Calu3 (cell line): ENCODE results near the gene MRPL39. TPM values are rescaled to one million over a fixed set of nuclear protein-coding genes. Genes with fewer than 3 reads are reported as not detected.

ENCODE experiments used
- BruUV-seq: library from RNA; stranded (reverse); fragments of 400-500 nt; replicated peaks from 2 replicates; lab custom pipeline; 2021; lab: Mats Ljungman, UMichigan
- CTCF ChIA-PET: fragments of 300-600 bp; sonication (Branson Sonifier 250); formaldehyde crosslinking; loops from one replicate; lab custom pipeline; 2022; ENCODE audit warnings: antibody characterized with exemption; lab: Charles Lee
- DNase-seq: peaks from one replicate; pipeline ENCODE4 v3.0.0; 2022
- H3K27ac Mint-ChIP-seq: one replicate; pipeline ENCODE4 v1.8.0; 2022; ENCODE audit warnings: mixed read lengths; ENCODE audit not compliant: unreplicated experiment
- H3K27me3 Mint-ChIP-seq: one replicate; pipeline ENCODE4 v1.8.0; 2022; ENCODE audit warnings: mixed read lengths; ENCODE audit not compliant: unreplicated experiment
- H3K36me3 Mint-ChIP-seq: one replicate; pipeline ENCODE4 v1.8.0; 2022; ENCODE audit warnings: mild to moderate bottlenecking, moderate library complexity, mixed read lengths; ENCODE audit not compliant: insufficient read depth, unreplicated experiment
- H3K4me1 Mint-ChIP-seq: one replicate; pipeline ENCODE4 v1.8.0; 2022; ENCODE audit warnings: mild to moderate bottlenecking, low read depth, mixed read lengths; ENCODE audit not compliant: unreplicated experiment
- H3K4me3 Mint-ChIP-seq: one replicate; pipeline ENCODE4 v1.8.0; 2022; ENCODE audit warnings: mild to moderate bottlenecking, low read depth, moderate library complexity, mixed read lengths; ENCODE audit not compliant: unreplicated experiment
- H3K9me3 Mint-ChIP-seq: one replicate; pipeline ENCODE4 v1.8.0; 2022; ENCODE audit warnings: low read depth, mixed read lengths; ENCODE audit not compliant: unreplicated experiment
- intact Hi-C: fragments of 100-400 bp; cut with micrococcal nuclease; formaldehyde crosslinking; loops from one replicate; pipeline ENCODE4 v1.10.0; 2022; ENCODE audit not compliant: unreplicated experiment
- total RNA-seq: library from RNA; stranded (reverse); gene quantifications from 2 replicates; pipeline ENCODE4 v1.2.3, GENCODE V29; 2022
- TF ChIP-seq, protein P1 (sequence below): fragments of 200-600 bp; IDR thresholded peaks from one replicate; pipeline ENCODE4 v1.8.0; 2022; ENCODE audit warnings: antibody characterized with exemption; ENCODE audit not compliant: unreplicated experiment

Gene MRPL39
- total RNA-seq, 1 experiment from 2014 or later: 20.0 TPM

DNA sequence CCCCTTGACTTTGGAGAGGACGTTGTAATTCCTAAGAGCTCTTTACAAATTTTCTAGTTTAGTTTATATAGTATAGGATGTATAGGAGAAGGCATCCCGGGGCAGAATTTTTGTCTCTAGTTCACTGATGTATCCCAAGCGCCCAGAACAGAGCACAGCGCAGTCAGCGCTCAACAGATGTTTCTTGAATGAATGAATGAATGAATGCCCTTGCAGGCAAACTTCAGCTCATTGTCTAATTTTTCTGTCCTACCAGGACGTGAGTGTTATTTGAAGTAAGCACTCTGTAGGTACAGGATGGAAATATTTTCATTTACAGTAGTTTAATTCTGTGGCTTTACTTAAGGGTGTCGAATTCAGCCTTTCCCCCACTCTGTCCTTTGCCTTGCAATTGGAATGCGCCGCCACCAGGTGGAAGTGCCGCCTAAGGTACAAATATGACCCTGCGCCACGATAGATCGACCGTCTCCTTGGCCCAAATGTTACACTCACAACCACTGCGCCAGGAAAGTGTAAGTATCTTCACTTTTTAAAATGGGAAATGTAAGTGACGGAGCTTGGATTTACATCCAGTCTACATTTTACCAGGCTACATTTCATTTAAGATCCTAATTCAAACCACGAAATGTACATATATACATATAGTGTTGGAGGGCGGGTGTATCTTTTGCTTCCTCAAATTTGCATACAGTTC lies 910 bp upstream of the MRPL39 start:
- no TSS peak for BruUV-seq
- intact Hi-C loops: loop anchor here (1.0 to 10.0 kb wide), 3 partner anchors 100 to 257 kb away; no protein-coding TSS in a partner anchor
- TF ChIP-seq, protein P1, sequence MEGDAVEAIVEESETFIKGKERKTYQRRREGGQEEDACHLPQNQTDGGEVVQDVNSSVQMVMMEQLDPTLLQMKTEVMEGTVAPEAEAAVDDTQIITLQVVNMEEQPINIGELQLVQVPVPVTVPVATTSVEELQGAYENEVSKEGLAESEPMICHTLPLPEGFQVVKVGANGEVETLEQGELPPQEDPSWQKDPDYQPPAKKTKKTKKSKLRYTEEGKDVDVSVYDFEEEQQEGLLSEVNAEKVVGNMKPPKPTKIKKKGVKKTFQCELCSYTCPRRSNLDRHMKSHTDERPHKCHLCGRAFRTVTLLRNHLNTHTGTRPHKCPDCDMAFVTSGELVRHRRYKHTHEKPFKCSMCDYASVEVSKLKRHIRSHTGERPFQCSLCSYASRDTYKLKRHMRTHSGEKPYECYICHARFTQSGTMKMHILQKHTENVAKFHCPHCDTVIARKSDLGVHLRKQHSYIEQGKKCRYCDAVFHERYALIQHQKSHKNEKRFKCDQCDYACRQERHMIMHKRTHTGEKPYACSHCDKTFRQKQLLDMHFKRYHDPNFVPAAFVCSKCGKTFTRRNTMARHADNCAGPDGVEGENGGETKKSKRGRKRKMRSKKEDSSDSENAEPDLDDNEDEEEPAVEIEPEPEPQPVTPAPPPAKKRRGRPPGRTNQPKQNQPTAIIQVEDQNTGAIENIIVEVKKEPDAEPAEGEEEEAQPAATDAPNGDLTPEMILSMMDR: peak; percentile 78
- no peaks in the 10 kb centered on the region for H3K9me3 Mint-ChIP-seq
- H3K36me3 Mint-ChIP-seq: peaks cover 21% of the 10 kb centered on the region
- CTCF ChIA-PET: no interaction called here
- no peak overlapping the region for H3K27ac Mint-ChIP-seq
- DNase-seq: peak; percentile 67
- peak overlapping the region; percentile 83 for H3K4me3 Mint-ChIP-seq
- H3K27me3 Mint-ChIP-seq: no peaks in the 10 kb centered on the region
- no peaks in the 10 kb centered on the region for H3K4me1 Mint-ChIP-seq

DNA sequence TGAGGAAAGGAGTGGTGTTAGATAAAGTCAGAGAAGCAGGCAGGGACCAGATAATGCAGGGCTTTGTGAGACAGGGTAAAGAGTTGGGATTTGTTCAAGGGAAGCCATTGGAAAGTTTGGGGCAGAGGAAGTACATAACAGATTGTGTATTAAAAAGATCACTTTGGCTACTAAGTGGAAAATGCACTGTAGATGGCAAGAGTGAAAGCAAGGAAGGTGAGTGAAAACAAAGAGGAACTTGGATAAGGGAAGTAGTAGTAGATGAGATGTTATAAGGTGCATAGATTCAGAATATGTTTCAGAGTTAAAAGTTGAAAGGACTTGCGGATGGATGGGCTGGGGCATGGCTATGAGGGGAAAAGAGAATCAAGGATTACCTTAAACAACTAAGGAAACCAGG lies 17.4 kb downstream of the MRPL39 start:
- intact Hi-C loops: no loop called here
- no peaks in the 10 kb centered on the region for H3K4me1 Mint-ChIP-seq
- no peaks in the 10 kb centered on the region for H3K9me3 Mint-ChIP-seq
- no TSS peak for BruUV-seq
- peaks cover 11% of the 10 kb centered on the region for H3K36me3 Mint-ChIP-seq
- no peak for DNase-seq
- no peaks in the 10 kb centered on the region for H3K27me3 Mint-ChIP-seq
- H3K27ac Mint-ChIP-seq: no peak overlapping the region
- CTCF ChIA-PET: no interaction called here
- TF ChIP-seq, protein P1: no peak
- H3K4me3 Mint-ChIP-seq: no peak overlapping the region

DNA sequence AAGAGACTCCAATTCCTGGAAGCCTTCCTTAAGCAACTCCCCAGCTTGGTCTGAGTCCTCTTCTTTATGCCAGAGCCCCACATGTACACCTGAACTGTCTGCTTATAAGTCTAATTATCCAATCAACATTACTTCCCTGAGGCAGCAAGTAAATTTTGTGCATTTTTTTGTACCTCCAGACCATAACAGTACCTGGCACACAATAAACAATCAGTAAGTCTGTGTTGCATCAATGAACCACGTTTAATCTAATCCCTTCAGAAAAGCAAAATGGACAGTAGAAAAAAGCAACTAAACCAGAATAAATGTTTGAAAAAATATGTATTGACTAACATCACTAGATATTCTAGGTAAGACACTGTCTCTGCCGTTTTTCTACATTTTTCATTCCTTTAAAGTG lies 20.5 kb downstream of the MRPL39 start:
- no peak for DNase-seq
- no peak overlapping the region for H3K4me3 Mint-ChIP-seq
- H3K36me3 Mint-ChIP-seq: peaks cover 11% of the 10 kb centered on the region
- CTCF ChIA-PET: no interaction called here
- intact Hi-C loops: no loop called here
- H3K27me3 Mint-ChIP-seq: no peaks in the 10 kb centered on the region
- TF ChIP-seq, protein P1: no peak
- no TSS peak for BruUV-seq
- no peaks in the 10 kb centered on the region for H3K9me3 Mint-ChIP-seq
- no peaks in the 10 kb centered on the region for H3K4me1 Mint-ChIP-seq
- H3K27ac Mint-ChIP-seq: no peak overlapping the region

DNA sequence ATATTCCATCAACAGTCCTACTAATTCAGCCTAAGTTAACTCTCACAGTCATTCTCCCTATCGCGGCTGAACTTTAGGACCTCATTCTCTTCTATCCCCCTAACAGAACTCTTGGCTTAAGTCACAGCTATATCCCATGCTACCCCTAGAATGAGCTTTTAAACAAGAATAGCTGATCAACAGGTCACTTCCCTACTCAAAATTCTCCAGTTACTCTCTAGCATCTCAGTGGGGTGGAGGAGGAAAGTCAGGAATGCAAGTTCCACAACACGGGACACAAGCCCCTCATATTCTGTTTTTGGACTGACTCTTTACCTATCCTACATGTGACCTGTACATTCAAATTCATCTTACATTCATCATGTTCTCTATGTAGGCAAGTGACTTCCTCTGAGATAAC lies 21.0 kb downstream of the MRPL39 start:
- no peak for DNase-seq
- no peak overlapping the region for H3K4me3 Mint-ChIP-seq
- H3K36me3 Mint-ChIP-seq: peaks cover 11% of the 10 kb centered on the region
- CTCF ChIA-PET: no interaction called here
- H3K27me3 Mint-ChIP-seq: no peaks in the 10 kb centered on the region
- no peaks in the 10 kb centered on the region for H3K4me1 Mint-ChIP-seq
- no TSS peak for BruUV-seq
- intact Hi-C loops: no loop called here
- no peaks in the 10 kb centered on the region for H3K9me3 Mint-ChIP-seq
- TF ChIP-seq, protein P1: no peak
- H3K27ac Mint-ChIP-seq: no peak overlapping the region
